ENCODE measurements around the gene LYSMD4.

- TF ChIP-seq, protein P1, sequence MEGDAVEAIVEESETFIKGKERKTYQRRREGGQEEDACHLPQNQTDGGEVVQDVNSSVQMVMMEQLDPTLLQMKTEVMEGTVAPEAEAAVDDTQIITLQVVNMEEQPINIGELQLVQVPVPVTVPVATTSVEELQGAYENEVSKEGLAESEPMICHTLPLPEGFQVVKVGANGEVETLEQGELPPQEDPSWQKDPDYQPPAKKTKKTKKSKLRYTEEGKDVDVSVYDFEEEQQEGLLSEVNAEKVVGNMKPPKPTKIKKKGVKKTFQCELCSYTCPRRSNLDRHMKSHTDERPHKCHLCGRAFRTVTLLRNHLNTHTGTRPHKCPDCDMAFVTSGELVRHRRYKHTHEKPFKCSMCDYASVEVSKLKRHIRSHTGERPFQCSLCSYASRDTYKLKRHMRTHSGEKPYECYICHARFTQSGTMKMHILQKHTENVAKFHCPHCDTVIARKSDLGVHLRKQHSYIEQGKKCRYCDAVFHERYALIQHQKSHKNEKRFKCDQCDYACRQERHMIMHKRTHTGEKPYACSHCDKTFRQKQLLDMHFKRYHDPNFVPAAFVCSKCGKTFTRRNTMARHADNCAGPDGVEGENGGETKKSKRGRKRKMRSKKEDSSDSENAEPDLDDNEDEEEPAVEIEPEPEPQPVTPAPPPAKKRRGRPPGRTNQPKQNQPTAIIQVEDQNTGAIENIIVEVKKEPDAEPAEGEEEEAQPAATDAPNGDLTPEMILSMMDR (IDR thresholded peaks at IDR 0.05) = no peak
- TF ChIP-seq EZH2 (IDR thresholded peaks at IDR 0.05) = no peak
Observed at GRCh38 chr15:99734575-99734974, 1.3 kb upstream of the LYSMD4 start.
